Astrocyte (in vitro differentiated cells and primary cell): ENCODE data around the gene FKRP. TPM values are rescaled to one million over a fixed set of nuclear protein-coding genes. Genes with fewer than 3 reads are reported as not detected.
A peak's percentile ranks its signal among the peaks of the same experiment; 100 is the strongest.
"Not testable (repeated sequence)": the region's sequence is repeated elsewhere in the genome, so short reads cannot be mapped to it uniquely, and the experiment has no call there.

Experiments used
- DNase-seq: peaks from one replicate; pipeline ENCODE4 v3.0.0-alpha.2; 2010; ENCODE audit warnings: low read depth
- FAIRE-seq: peaks from 2 replicates; lab custom pipeline; 2011; peaks lifted over from hg19 to GRCh38; lab: Jason Lieb, UNC
- H2AFZ ChIP-seq: 2 replicates; pipeline ENCODE4 v1.6.0; 2012; ENCODE audit warnings: low read depth, low read length, inconsistent platforms
- H3K27ac ChIP-seq: 2 replicates; pipeline ENCODE4 v1.5.1; 2011; ENCODE audit warnings: low read depth, low read length, inconsistent platforms
- H3K27me3 ChIP-seq: 2 replicates; pipeline ENCODE4 v1.6.0; 2011; ENCODE audit warnings: low read length, inconsistent platforms; ENCODE audit not compliant: insufficient read depth
- H3K36me3 ChIP-seq: 2 replicates; pipeline ENCODE4 v1.5.1; 2011; ENCODE audit warnings: low read length, inconsistent platforms; ENCODE audit not compliant: insufficient read depth
- H3K4me1 ChIP-seq: 2 replicates; pipeline ENCODE4 v1.5.1; 2011; ENCODE audit warnings: low read length, inconsistent platforms; ENCODE audit not compliant: insufficient read depth
- H3K4me2 ChIP-seq: 2 replicates; pipeline ENCODE4 v1.6.0; 2012; ENCODE audit warnings: low read length, inconsistent platforms
- H3K4me3 ChIP-seq: 2 replicates; pipeline ENCODE4 v1.5.1; 2011; ENCODE audit warnings: low read depth, mild to moderate bottlenecking, low read length, inconsistent platforms; ENCODE audit not compliant: insufficient read depth
- H3K79me2 ChIP-seq: 2 replicates; pipeline ENCODE4 v1.6.0; 2012; ENCODE audit warnings: mild to moderate bottlenecking, low read length, inconsistent platforms; ENCODE audit not compliant: insufficient read depth
- H3K9ac ChIP-seq: 2 replicates; pipeline ENCODE4 v1.6.0; 2012; ENCODE audit warnings: mild to moderate bottlenecking, low read length, inconsistent platforms
- H3K9me3 ChIP-seq: 2 replicates; pipeline ENCODE4 v1.5.1; 2012; ENCODE audit warnings: low read depth, mild to moderate bottlenecking, low read length, inconsistent platforms; ENCODE audit not compliant: insufficient read depth
- H4K20me1 ChIP-seq: 2 replicates; pipeline ENCODE4 v1.6.0; 2012; ENCODE audit warnings: low read length, inconsistent platforms; ENCODE audit not compliant: insufficient read depth
- H3K27ac Mint-ChIP-seq: one replicate; pipeline ENCODE4 v1.8.0; 2021; ENCODE audit warnings: mild to moderate bottlenecking, mixed read lengths; ENCODE audit not compliant: unreplicated experiment
- H3K27me3 Mint-ChIP-seq: one replicate; pipeline ENCODE4 v1.8.0; 2021; ENCODE audit warnings: low read depth, mixed read lengths; ENCODE audit not compliant: unreplicated experiment
- H3K36me3 Mint-ChIP-seq: one replicate; pipeline ENCODE4 v1.8.0; 2021; ENCODE audit warnings: low read depth, mixed read lengths; ENCODE audit not compliant: unreplicated experiment
- H3K4me1 Mint-ChIP-seq: one replicate; pipeline ENCODE4 v1.8.0; 2021; ENCODE audit warnings: low read depth, mixed read lengths; ENCODE audit not compliant: unreplicated experiment
- H3K4me3 Mint-ChIP-seq: one replicate; pipeline ENCODE4 v1.8.0; 2021; ENCODE audit warnings: mild to moderate bottlenecking, moderate library complexity, mixed read lengths; ENCODE audit not compliant: unreplicated experiment
- H3K9me3 Mint-ChIP-seq: one replicate; pipeline ENCODE4 v1.8.0; 2021; ENCODE audit warnings: mild to moderate bottlenecking, mixed read lengths; ENCODE audit not compliant: unreplicated experiment
- EZH2 ChIP-seq: IDR thresholded peaks from 2 replicates; pipeline ENCODE4 v1.6.1; 2012; ENCODE audit warnings: mild to moderate bottlenecking, low read length, inconsistent platforms; ENCODE audit not compliant: insufficient read depth
- microRNA-seq: library from miRNA; unstranded; fragments of <30 nt; microRNA quantifications from one replicate; pipeline ENCODE4 v1.2.0, GENCODE V29; 2020
- total RNA-seq: library from RNA; stranded (reverse); gene quantifications from 2 replicates; pipeline ENCODE4 v1.2.1, GENCODE V29; 2021

Gene FKRP
- total RNA-seq, 1 donor from 2014 or later = 25.1 TPM

GRCh38 chr19:46803555-46803954 lies 57.7 kb downstream of the FKRP start:
- no peak for FAIRE-seq
- H3K9me3 Mint-ChIP-seq = no peaks in the 10 kb centered on the region
- no peak overlapping the region for H3K4me3 ChIP-seq
- H3K27ac Mint-ChIP-seq = no peak overlapping the region
- no peaks in the 10 kb centered on the region for H3K27me3 ChIP-seq
- no peaks in the 10 kb centered on the region for H3K79me2 ChIP-seq
- no peaks in the 10 kb centered on the region for H4K20me1 ChIP-seq
- H3K9ac ChIP-seq = no peak overlapping the region
- H3K4me2 ChIP-seq = no peak overlapping the region
- no peak overlapping the region for H3K27ac ChIP-seq
- H3K9me3 ChIP-seq = no peaks in the 10 kb centered on the region
- no peak for TF ChIP-seq EZH2
- H3K4me3 Mint-ChIP-seq = no peak overlapping the region
- DNase-seq = no peak
- H3K36me3 Mint-ChIP-seq = no peaks in the 10 kb centered on the region
- H3K27me3 Mint-ChIP-seq = peaks cover 3% of the 10 kb centered on the region
- H2AFZ ChIP-seq = no peak overlapping the region
- no peaks in the 10 kb centered on the region for H3K4me1 ChIP-seq
- no peaks in the 10 kb centered on the region for H3K36me3 ChIP-seq
- H3K4me1 Mint-ChIP-seq = no peaks in the 10 kb centered on the region

GRCh38 chr19:46804432-46804831 lies 58.6 kb downstream of the FKRP start:
- not testable (repeated sequence) for H3K27me3 Mint-ChIP-seq, H3K4me1 ChIP-seq, H3K4me3 Mint-ChIP-seq, H3K4me3 ChIP-seq, H3K79me2 ChIP-seq, H4K20me1 ChIP-seq, H3K36me3 Mint-ChIP-seq, H3K4me1 Mint-ChIP-seq, H3K9me3 ChIP-seq, H3K36me3 ChIP-seq, H3K9me3 Mint-ChIP-seq, H3K4me2 ChIP-seq, H3K27ac ChIP-seq, H3K27ac Mint-ChIP-seq, H3K9ac ChIP-seq, H3K27me3 ChIP-seq, H2AFZ ChIP-seq, FAIRE-seq, DNase-seq

DNA sequence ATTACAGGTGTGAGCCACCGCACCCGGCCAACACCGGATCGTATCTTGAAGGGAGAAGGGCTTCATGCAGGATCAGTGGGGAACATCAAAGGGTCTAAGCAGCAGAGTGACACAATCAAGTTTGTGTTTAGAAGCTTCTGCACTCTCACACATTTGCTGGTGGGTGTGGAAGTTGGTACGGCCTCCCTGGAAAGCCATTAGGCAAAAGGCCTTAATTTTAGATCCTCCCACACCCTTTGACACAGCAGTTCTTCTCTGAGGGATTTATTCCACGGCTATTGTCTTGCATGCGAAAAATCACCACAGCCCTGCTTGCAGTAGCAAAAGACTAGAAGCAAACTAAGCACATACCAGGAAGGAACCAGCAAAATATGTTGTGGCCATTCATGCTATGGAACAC lies 60.8 kb downstream of the FKRP start:
- no peaks in the 10 kb centered on the region for H3K4me1 Mint-ChIP-seq
- Histone ChIP-seq H3K4me1 (no peaks in the 10 kb centered on the region), H4K20me1 (no peaks in the 10 kb centered on the region), H3K79me2 (no peaks in the 10 kb centered on the region), H3K27me3 (no peaks in the 10 kb centered on the region), H3K9ac (no peak overlapping the region), H3K27ac (no peak overlapping the region), H2AFZ (no peak overlapping the region), H3K9me3 (no peaks in the 10 kb centered on the region), H3K36me3 (no peaks in the 10 kb centered on the region), H3K4me2 (no peak overlapping the region), H3K4me3 (no peak overlapping the region)
- H3K27ac Mint-ChIP-seq = no peak overlapping the region
- no peak overlapping the region for H3K4me3 Mint-ChIP-seq
- no peaks in the 10 kb centered on the region for H3K36me3 Mint-ChIP-seq
- no peak for FAIRE-seq
- H3K27me3 Mint-ChIP-seq = peaks cover 3% of the 10 kb centered on the region
- H3K9me3 Mint-ChIP-seq = no peaks in the 10 kb centered on the region
- DNase-seq = no peak
- TF ChIP-seq EZH2 = no peak

Small RNA genes lying within 50 kb of the gene (microRNA-seq; reads per million reads assigned to microRNA genes)
- gene MIR320E = 9.3 reads per million, percentile 34 among the genes with 10 or more reads in this experiment

Other genes with a start within 250 kb of the FKRP start
- gene CALM3, start 144.7 kb upstream of the FKRP start, total RNA-seq = 334 and 343 TPM in 2 replicates
- gene PTGIR, start 121.0 kb upstream of the FKRP start, total RNA-seq = 0.50 and 0.52 TPM in 2 replicates
- gene GNG8, start 109.9 kb upstream of the FKRP start, total RNA-seq = not detected in 2 replicates
- 19.8 and 27.7 TPM in 2 replicates for gene DACT3, start 84.9 kb upstream of the FKRP start, total RNA-seq
- gene PRKD2, start 28.9 kb upstream of the FKRP start, total RNA-seq = 45.8 and 54.6 TPM in 2 replicates
- 75.0 and 80.8 TPM in 2 replicates for gene STRN4, start 393 bp downstream of the FKRP start, total RNA-seq
- gene SLC1A5, start 42.5 kb downstream of the FKRP start, total RNA-seq = 233 and 270 TPM in 2 replicates
- 262 and 278 TPM in 2 replicates for gene AP2S1, start 104.8 kb downstream of the FKRP start, total RNA-seq
- gene ARHGAP35, start 114.9 kb downstream of the FKRP start, total RNA-seq = 55.2 and 57.9 TPM in 2 replicates